ENCODE results near the gene RRN3. TPM values are rescaled to one million over a fixed set of nuclear protein-coding genes. Genes with fewer than 3 reads are reported as not detected.

Gene RRN3
- total and polyA plus RNA-seq, 3 donors from 2014 or later = 31.0 to 50.1 (median 44.3) TPM

GRCh38 chr16:15057681-15058417 lies 36.2 kb downstream of the RRN3 start:
- Histone ChIP-seq H3K4me3 (no peak overlapping the region), H3K9me3 (no peaks in the 10 kb centered on the region), H3K27me3 (no peaks in the 10 kb centered on the region), H3K4me1 (no peaks in the 10 kb centered on the region), H3K27ac (no peak overlapping the region), H3K36me3 (ENCODE audit: low read depth, missing control alignments) (no peaks in the 10 kb centered on the region)
- 69 to 71% methylated on average over 7 of the region's 7 CpGs for WGBS, 2 donors
- DNase-seq = no peak
- intact Hi-C loops (cut with DNase I; ENCODE audit: low total_unique reads) = no loop called here
- TF ChIP-seq POLR2A (IDR thresholded peaks at IDR 0.05) = no peak
- TF ChIP-seq CTCF (IDR thresholded peaks at IDR 0.05) = no peak

- Histone ChIP-seq H3K27me3 (no peaks in the 10 kb centered on the region), H3K36me3 (ENCODE audit: low read depth, missing control alignments) (no peaks in the 10 kb centered on the region), H3K9me3 (no peaks in the 10 kb centered on the region), H3K27ac (peak overlapping the region; percentile 76 to 89), H3K4me3 (peak overlapping the region; percentile 94 to 97), H3K4me1 (no peaks in the 10 kb centered on the region)
- intact Hi-C loops (cut with DNase I; ENCODE audit: low total_unique reads) = no loop called here
- peak; percentile 52 for DNase-seq
- WGBS, 2 donors = 2% methylated on average over 16 to 58 of the region's 81 CpGs
- TF ChIP-seq CTCF (IDR thresholded peaks at IDR 0.05) (no peak), POLR2A (IDR thresholded peaks at IDR 0.05) (no peak)
Measured at GRCh38 chr16:15055141-15056053, 38.7 kb downstream of the RRN3 start.

GRCh38 chr16:15054357-15055140 lies 39.5 kb downstream of the RRN3 start:
- peak overlapping the region in 1 of 2 donors; percentile 89 for H3K27ac ChIP-seq
- no peaks in the 10 kb centered on the region for H3K4me1 ChIP-seq
- intact Hi-C loops (cut with DNase I; ENCODE audit: low total_unique reads) = no loop called here
- no peaks in the 10 kb centered on the region for H3K36me3 ChIP-seq (ENCODE audit: low read depth, missing control alignments)
- no peak for TF ChIP-seq CTCF (IDR thresholded peaks at IDR 0.05)
- DNase-seq = no peak
- H3K27me3 ChIP-seq = no peaks in the 10 kb centered on the region
- H3K4me3 ChIP-seq = peak overlapping the region; percentile 94 to 97
- no peaks in the 10 kb centered on the region for H3K9me3 ChIP-seq
- 45 to 63% methylated on average over 19 of the region's 19 CpGs for WGBS, 2 donors

- intact Hi-C loops (cut with DNase I; ENCODE audit: low total_unique reads) = no loop called here
- Histone ChIP-seq H3K36me3 (ENCODE audit: low read depth, missing control alignments) (no peaks in the 10 kb centered on the region), H3K9me3 (no peaks in the 10 kb centered on the region), H3K27me3 (no peaks in the 10 kb centered on the region), H3K27ac (no peak overlapping the region), H3K4me1 (no peaks in the 10 kb centered on the region), H3K4me3 (no peak overlapping the region)
- WGBS, 2 donors = 58 to 79% methylated on average over 10 of the region's 10 CpGs
- TF ChIP-seq POLR2A (IDR thresholded peaks at IDR 0.05) = no peak
- no peak for TF ChIP-seq CTCF (IDR thresholded peaks at IDR 0.05)
- no peak for DNase-seq
Measured at GRCh38 chr16:15053904-15054303, 40.2 kb downstream of the RRN3 start.
